ELF-1 (cell line): Measurements from ENCODE around the gene NRP2.
A peak's percentile ranks its signal among the peaks of the same experiment; 100 is the strongest.

Source experiments
- DNase-seq: peaks from one replicate; pipeline ENCODE4 v3.0.0-alpha.2; 2016; ENCODE audit warnings: low read depth, low spot score

Gene NRP2

GRCh38 chr2:205730701-205731582, 48.6 kb downstream of the NRP2 start:
- DNase-seq = peak; percentile 43

- no peak for DNase-seq
These were observed 49.3 kb downstream of the NRP2 start for GRCh38 chr2:205731583-205731981.

GRCh38 chr2:205732314-205732713, 50.0 kb downstream of the NRP2 start:
- no peak for DNase-seq

GRCh38 chr2:205733082-205733481, 50.8 kb downstream of the NRP2 start:
- DNase-seq = no peak

DNA sequence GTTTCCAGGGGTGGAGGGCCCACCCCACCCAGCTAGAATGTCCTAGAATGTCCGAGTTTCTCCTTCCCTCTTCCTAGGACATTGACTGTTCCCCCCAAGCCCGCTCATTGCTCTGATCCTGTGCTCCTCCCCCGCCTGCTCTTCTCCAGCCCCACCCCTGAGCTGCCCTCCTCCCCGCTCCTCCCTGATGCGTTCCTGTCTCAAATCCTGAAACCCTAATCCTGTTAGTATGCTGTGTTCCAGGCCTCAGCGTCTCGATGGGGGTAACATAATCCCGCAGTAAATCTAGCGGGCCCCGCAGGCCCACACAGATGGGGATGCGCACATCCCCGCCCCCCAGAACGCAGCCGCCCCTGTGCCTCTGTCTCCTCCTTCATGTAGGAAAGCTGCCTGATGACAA, 51.3 kb downstream of the NRP2 start:
- DNase-seq = peak; percentile 45

DNA sequence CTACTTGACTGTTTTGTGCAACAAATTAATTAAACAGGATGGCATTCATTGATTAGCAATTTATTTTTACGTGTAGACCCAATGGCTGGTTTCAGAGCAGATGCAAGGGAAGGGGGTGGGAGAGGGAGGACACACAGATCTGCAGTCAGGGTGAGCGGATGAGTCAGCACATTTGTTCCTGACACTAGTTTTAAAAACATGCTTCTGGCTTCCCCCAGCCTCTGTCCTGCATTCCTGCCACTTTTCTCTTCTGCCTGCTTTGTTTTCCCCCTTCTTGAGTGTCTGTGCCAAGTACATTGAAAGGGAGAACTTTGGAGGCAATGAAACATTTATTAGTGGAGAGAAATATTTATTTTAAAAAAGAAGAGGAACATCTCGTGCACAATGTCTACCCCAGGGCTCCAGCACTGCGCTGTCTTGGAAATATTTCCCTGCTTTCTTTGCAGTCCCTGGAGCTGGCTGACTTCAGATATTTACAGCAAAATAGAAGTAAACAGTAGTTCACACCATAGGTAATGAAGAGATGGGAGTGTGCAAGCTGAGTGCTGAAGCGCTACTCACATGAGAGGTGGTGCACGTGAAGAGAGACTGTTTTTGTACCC, 52.2 kb downstream of the NRP2 start:
- DNase-seq = peak; percentile 75

GRCh38 chr2:205738117-205738968, 56.0 kb downstream of the NRP2 start:
- no peak for DNase-seq

DNA sequence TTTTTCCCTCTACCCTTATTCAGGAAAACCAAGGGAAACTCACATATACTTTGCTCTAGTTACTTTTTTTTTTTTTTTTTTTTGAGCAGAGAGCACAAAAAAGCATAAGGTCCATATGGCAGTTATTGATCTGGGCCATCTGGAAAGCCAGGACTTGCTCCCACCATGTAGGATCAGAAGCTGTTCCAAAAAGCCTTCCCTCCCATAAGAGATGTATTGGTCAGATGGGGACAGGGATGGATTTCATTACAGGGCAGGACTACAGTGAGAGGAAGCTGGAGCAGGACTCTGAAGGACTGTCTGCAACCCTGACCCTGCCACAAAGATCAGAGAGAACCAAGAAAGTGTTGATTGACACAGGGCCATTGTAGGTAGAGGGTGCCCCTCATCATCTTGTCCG, 57.3 kb downstream of the NRP2 start:
- DNase-seq = no peak

DNA sequence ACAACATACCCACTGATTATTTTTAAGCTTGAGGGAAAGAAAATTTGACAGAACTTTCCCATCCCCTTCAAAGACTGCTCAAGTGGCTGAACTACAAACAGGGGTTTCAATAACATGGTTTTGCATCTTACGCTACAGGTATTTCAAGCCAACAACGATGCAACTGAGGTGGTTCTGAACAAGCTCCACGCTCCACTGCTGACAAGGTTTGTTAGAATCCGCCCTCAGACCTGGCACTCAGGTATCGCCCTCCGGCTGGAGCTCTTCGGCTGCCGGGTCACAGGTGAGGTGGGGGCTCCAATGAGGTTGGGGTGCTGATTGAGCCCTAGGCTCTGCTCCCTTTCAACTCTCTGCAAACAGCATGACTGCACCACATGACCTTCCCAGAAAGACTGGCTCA, 58.1 kb downstream of the NRP2 start:
- DNase-seq = no peak

- no peak for DNase-seq
These were observed 59.1 kb downstream of the NRP2 start for GRCh38 chr2:205741256-205741978.

DNA sequence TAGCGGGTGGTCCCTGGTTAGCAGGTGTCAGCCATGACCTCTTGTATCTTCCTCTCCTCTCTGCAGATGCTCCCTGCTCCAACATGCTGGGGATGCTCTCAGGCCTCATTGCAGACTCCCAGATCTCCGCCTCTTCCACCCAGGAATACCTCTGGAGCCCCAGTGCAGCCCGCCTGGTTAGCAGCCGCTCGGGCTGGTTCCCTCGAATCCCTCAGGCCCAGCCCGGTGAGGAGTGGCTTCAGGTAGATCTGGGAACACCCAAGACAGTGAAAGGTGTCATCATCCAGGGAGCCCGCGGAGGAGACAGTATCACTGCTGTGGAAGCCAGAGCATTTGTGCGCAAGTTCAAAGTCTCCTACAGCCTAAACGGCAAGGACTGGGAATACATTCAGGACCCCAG, 60.8 kb downstream of the NRP2 start:
- no peak for DNase-seq

DNA sequence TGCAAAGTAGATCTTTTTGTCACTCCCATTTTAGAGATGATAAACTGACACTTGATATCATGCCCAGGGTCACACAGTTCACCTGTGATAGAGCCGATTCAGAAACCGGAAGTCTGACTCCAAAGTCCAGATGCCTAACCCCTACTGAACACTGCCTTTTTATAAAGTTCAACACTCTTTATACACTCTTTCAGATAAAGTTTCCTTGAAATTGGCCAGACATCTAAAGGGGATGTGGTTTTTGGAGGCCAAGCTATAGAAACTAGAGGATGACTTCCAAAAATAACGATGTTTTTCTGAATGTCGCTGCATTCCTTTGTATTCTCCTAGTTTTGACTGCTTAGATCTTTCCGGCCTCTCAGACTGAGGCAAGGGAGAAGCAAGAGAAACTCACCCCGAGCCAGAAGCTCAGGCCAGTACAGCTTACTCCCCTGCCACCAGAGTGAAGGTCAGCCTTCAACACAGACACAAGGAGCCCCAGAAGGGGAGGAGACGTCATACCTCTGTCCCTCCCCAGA, 61.8 kb downstream of the NRP2 start:
- DNase-seq = no peak

GRCh38 chr2:205745661-205746419, 63.5 kb downstream of the NRP2 start:
- DNase-seq = no peak

GRCh38 chr2:205746420-205746785, 64.1 kb downstream of the NRP2 start:
- DNase-seq = no peak

DNA sequence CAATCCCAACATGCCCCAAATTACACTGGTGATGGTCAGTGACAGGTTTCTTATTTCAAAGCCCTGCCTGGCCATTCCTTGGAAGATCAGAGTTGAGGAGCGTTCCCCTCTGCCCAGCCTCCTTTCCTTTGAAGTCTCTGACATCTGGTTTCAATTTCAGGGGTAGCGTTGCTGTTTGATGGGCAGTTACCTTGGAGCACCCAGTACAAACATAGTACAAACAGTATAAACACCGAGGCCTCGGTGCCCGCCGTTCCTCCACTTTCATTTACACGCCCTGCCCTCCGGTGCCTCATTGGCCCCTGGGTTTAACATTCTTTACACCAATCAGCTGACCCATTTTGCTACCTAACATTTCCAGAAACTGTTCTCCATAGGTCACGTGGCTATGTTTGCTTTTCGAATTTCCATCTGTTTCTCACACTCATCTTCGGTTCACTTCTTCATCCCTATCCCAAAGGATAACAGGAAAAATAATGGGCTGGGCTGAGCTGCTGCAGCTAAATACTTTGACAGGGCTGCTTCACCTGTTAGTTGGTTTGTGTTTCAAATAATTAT, 65.6 kb downstream of the NRP2 start:
- DNase-seq = no peak

GRCh38 chr2:205748639-205749038, 66.3 kb downstream of the NRP2 start:
- no peak for DNase-seq

DNA sequence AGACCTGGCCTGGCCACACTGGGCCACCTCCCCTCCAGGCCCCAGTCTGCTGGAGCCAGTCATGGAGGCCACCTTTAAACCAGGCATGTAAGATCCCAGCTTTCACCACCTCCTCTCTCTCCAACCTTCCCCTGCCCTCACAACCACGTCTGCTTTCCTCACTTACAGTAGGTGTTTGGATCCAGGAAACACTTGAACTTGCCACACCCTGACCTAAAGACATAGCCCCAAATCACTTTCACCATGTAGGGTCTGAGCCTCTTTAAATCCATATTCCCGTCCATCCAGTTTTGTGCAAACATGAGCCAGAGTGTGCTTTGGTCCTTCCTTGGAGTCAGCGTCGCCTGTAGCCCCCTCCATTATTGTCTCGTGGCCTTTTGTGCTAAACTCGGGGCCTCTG, 66.8 kb downstream of the NRP2 start:
- DNase-seq = no peak

- DNase-seq = no peak
These were observed 68.5 kb downstream of the NRP2 start for GRCh38 chr2:205750797-205751196.

DNA sequence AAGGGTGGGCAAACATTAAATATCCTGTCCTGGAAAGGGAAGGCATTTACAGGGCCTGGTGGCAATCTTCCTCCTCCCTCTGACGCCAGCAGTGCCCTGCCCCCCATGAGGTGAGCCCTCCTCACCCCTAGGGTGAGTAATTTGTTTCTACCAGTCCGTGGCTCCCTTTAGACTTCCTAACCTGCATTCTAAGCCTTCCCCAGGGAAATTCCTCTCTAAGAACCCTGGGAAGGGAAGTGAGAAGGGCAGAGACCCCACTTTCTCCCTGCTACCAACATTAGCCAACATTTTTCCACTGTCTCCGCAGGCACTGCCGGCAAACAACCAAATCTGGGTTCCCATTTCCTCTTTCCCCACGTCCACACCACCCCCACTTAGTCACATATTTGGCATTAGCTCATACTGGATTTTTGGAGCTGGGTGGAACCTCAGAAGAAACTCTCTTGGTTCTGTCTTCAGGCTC, 69.3 kb downstream of the NRP2 start:
- no peak for DNase-seq

DNA sequence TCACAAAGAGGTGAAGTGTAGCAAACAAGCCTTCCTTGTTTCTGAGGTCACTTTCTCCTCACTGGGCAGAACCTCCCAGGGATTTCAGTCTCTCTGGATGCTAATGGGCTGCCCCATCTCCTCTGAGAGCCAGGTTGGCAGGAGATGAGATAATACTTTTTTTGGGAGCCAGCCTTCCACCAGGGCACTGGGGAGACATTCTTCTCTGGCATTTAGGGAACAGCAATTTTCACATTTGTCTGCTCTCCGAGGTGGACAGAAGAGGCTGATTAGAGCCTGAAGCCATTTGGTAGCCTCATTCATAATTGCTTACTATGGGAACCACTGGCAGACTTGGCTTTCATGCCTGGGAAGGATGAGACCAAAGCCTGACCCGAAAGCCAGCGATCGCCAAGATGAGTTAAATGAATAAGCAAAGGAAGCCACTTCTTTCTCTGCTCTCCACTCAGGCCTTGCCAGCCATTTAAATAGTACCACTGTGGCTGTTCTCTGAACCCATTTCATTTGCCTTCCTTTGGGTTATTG, 70.1 kb downstream of the NRP2 start:
- no peak for DNase-seq
